Fibroblast of villous mesenchyme (primary cell): ENCODE measurements around the gene ATPAF1. TPM values are rescaled to one million over a fixed set of nuclear protein-coding genes. Genes with fewer than 3 reads are reported as not detected.
"Not testable (repeated sequence)": the region's sequence is repeated elsewhere in the genome, so short reads cannot be mapped to it uniquely, and the experiment has no call there.

Experiments
- DNase-seq: peaks from one replicate; pipeline ENCODE4 v3.0.0-alpha.2; 2010; ENCODE audit warnings: low read depth
- H3K4me3 ChIP-seq: 2 replicates; pipeline ENCODE4 v1.5.1; 2011; ENCODE audit warnings: low read depth, mild to moderate bottlenecking, low read length
- total RNA-seq: library from RNA; depleted of rRNA; stranded (reverse); fragments of >200 nt; gene quantifications from 2 replicates; pipeline ENCODE4 v1.2.3, GENCODE V29; 2012
- TF ChIP-seq, protein P1 (sequence below): IDR thresholded peaks from 2 replicates; pipeline ENCODE4 v1.5.1; 2012; ENCODE audit warnings: low read depth, mild to moderate bottlenecking, low read length; ENCODE audit not compliant: insufficient read depth

ATPAF1 gene
- total RNA-seq, 1 donor = 66.1 TPM

DNA sequence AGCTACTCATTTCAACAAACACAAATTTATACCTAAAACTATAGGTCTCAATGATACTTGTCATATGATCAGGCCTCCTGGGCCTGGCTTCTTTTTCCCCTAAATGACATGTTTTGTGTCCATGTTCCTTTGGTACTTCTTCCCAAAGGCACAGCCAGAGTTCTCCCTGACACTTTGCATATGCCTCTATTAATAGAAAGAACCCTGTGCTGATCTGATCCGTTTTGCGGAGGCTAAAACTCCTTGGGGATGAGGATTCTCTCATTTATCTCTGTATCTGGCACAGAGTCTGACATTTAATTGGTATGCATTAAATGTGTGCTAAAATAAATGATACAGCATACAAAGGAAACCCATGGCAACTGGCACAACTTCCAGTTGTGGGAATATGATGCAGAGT is 11.5 kb downstream of the ATPAF1 start:
- H3K4me3 ChIP-seq = no peak overlapping the region
- DNase-seq = no peak
- TF ChIP-seq, protein P1, sequence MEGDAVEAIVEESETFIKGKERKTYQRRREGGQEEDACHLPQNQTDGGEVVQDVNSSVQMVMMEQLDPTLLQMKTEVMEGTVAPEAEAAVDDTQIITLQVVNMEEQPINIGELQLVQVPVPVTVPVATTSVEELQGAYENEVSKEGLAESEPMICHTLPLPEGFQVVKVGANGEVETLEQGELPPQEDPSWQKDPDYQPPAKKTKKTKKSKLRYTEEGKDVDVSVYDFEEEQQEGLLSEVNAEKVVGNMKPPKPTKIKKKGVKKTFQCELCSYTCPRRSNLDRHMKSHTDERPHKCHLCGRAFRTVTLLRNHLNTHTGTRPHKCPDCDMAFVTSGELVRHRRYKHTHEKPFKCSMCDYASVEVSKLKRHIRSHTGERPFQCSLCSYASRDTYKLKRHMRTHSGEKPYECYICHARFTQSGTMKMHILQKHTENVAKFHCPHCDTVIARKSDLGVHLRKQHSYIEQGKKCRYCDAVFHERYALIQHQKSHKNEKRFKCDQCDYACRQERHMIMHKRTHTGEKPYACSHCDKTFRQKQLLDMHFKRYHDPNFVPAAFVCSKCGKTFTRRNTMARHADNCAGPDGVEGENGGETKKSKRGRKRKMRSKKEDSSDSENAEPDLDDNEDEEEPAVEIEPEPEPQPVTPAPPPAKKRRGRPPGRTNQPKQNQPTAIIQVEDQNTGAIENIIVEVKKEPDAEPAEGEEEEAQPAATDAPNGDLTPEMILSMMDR = no peak

DNA sequence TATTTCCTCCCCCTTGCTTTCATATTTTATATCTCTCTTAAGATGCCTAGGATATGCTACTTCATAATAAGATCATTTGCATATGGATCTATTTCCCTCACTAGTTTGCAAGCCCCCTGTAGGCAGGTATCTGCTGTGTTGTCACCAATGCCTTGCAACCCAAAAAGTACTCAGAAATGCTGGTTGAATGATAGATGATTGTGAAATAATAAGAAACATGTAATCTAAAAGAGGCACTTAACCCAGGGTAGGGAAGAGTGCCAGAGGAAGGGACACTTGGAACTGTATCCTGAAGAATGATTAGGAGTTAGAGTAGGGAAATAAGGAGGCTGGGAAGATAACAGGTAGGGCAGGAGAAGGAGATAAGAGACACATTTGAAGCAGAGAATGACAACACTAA is 12.3 kb downstream of the ATPAF1 start:
- DNase-seq = no peak
- TF ChIP-seq, protein P1 = no peak
- no peak overlapping the region for H3K4me3 ChIP-seq

DNA sequence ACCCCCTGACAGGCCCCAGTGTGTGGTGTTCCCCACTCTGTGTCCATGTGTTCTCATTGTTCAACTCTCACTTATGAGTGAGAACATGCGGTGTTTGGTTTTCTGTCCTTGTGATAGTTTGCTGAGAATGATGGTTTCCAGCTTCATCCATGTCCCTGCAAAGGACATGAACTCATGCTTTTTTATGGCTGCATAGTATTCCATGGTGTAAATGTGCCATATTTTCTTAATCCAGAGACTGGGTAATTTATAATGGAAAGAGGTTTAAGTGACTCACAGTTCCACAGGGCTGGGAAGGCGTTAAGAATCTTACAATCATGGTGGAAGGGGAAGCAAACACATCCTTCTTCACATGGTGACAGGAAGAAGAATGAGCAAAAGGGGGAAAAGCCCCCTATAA is 13.5 kb downstream of the ATPAF1 start:
- not testable (repeated sequence) for H3K4me3 ChIP-seq, DNase-seq

DNA sequence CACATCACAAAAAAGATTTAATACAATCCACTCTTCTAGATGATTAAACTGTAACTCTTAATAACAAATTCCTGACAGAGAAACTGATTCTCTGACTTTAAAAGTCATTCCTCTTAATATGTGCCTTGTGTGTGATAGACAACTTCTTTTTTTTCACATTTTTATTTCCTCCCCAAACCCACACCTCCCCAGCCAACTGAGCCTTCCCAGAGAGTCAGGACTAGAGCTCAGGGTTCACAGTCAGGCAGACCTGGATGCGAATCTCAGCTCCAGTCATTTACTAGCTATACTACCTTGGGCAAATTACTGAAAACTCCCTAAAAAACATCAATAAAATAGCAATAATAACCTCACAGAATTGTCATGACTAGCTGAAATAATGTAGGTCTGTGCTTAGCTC is 14.2 kb downstream of the ATPAF1 start:
- peak overlapping the region; percentile 37 for H3K4me3 ChIP-seq
- DNase-seq = no peak
- TF ChIP-seq, protein P1 = no peak

DNA sequence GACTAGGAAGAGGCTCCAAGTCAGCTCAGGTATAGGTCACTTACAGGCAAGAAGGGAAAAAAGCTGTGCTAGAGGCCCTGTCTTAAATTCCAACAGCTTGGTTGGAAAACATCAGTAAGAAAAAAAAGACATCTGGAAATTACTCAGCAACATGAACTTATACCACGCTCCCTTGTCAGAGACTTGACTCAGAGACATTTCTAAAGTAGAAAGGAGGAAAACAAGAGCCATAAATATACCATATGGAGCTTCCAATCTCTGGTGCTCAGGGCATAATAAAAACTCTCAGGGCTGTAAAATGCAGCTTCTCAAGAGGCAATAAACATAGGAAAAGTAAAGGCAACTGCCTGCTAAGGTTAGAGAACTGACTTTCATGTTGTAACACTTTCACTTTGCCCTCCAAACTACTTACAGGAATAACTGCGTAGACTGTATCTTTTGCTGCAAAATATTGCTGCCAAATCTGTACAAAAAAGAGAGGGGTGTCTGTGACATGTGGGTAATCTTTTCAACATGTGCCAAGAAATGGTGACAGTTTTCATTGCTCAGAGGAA is 14.7 kb downstream of the ATPAF1 start:
- peak overlapping the region; percentile 37 for H3K4me3 ChIP-seq
- TF ChIP-seq, protein P1 = no peak
- DNase-seq = peak; percentile 89

DNA sequence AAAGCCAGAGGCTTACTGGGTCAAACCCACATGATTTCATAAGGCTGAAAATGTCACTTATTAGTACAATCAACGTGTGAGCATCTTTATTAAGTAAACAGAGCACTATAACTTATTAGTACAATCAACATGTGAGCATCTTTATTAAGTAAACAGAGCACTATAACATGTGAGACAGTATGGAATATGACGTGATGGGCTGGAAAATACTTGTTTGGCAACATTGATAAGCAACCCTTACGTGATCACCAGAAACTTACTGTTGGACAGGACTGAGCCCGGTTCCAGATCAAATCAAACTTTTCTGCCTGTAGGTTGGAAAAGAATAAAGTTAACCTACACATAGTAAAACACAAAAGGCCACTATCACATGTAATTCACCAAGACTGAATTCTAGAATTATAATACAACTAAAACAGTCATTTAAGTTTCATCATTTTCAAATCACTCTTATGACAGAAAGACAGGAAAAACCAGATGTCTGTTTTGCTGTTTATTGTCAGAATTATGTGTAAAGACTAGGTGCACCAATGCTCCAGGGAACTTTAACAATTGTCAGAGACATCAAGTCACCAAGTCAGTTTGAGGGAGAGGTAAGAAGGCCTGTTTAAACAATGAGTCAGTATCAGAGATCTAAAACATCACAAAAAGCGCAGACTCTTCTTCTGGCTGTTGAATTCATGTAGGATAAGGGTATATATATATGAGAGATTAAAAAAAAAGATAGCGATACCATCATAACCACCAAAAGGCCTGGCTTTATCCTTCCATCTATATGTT is 15.7 kb downstream of the ATPAF1 start:
- DNase-seq = no peak
- TF ChIP-seq, protein P1 = no peak
- no peak overlapping the region for H3K4me3 ChIP-seq

DNA sequence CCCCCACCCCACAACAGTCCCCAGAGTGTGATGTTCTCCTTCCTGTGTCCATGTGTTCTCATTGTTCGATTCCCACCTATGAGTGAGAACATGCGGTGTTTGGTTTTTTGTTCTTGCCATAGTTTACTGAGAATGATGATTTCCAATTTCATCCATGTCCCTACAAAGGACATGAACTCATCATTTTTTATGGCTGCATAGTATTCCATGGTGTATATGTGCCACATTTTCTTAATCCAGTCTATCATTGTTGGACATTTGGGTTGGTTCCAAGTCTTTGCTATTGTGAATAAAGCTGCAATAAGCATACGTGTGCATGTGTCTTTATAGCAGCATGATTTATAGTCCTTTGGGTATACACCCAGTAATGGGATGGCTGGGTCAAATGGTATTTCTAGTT is 17.0 kb downstream of the ATPAF1 start:
- not testable (repeated sequence) for H3K4me3 ChIP-seq, DNase-seq

DNA sequence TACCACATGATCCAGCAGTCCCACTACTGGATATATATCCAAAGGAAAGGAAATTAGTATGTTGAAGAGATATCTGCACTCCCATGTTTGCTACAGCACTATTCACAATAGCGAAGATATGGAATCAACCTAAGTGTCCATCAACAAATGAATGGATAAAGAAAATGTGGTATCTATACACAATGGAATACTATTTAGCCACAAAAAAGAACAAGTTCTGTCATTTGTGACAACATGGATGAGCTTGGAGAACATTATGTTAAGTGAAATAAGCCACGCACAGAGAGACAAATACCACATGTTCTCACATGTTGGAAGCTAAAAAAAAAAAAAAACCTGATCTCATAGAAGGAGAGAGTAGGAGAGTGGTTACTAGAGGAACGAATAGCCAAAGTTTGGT is 17.7 kb downstream of the ATPAF1 start:
- H3K4me3 ChIP-seq = no peak overlapping the region
- DNase-seq = no peak
- TF ChIP-seq, protein P1 = no peak
